Measurements from ENCODE around the gene SLC35G4. TPM values are rescaled to one million over a fixed set of nuclear protein-coding genes. Genes with fewer than 3 reads are reported as not detected.

The SLC35G4 gene
- total RNA-seq, 1 experiment from 2014 or later: not detected

DNA sequence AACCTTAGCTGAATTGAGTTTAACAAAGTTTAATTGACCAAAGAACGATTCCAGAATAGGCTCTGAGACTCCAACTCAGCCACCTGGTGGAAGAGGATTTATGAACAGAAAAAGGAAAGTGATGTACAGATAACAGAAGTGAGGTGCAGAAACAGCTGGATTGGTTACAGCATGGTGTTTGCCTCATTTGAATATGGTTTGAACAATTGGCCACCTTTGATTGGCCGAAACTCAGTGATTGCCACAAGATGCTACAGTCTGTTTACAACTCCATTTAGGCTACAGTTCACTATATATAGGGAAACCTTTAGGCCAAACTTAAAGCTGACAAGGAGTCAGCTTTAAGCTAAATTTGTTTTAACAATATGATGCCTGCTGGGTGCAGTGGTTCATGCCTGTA is 28.1 kb upstream of the SLC35G4 start:
- Histone ChIP-seq H3K9me3 (no peaks in the 10 kb centered on the region), H3K36me3 (ENCODE audit: control insufficient read depth, insufficient read depth, low read length) (no peaks in the 10 kb centered on the region), H3K27me3 (replicated peaks; ENCODE audit: control insufficient read depth, insufficient read depth, low read length) (no peaks in the 10 kb centered on the region), H3K4me1 (no peaks in the 10 kb centered on the region), H3K4me3 (ENCODE audit: low read depth, low read length) (no peak overlapping the region)
- ChIA-PET POLR2A (no interaction called here), CTCF (no interaction called here)
- H3K27ac Mint-ChIP-seq (ENCODE audit: unreplicated experiment): no peak overlapping the region
- intact Hi-C loops (cut with micrococcal nuclease; ENCODE audit: unreplicated experiment): no loop called here
- H3K4me1 Mint-ChIP-seq (ENCODE audit: low read depth, unreplicated experiment): no peaks in the 10 kb centered on the region
- TF ChIP-seq, protein P1, sequence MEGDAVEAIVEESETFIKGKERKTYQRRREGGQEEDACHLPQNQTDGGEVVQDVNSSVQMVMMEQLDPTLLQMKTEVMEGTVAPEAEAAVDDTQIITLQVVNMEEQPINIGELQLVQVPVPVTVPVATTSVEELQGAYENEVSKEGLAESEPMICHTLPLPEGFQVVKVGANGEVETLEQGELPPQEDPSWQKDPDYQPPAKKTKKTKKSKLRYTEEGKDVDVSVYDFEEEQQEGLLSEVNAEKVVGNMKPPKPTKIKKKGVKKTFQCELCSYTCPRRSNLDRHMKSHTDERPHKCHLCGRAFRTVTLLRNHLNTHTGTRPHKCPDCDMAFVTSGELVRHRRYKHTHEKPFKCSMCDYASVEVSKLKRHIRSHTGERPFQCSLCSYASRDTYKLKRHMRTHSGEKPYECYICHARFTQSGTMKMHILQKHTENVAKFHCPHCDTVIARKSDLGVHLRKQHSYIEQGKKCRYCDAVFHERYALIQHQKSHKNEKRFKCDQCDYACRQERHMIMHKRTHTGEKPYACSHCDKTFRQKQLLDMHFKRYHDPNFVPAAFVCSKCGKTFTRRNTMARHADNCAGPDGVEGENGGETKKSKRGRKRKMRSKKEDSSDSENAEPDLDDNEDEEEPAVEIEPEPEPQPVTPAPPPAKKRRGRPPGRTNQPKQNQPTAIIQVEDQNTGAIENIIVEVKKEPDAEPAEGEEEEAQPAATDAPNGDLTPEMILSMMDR (IDR thresholded peaks at IDR 0.05; ENCODE audit: insufficient read depth in 1 of 2, low read depth in 1 of 2, low read length in 1 of 2, severe bottlenecking in 1 of 2, unreplicated experiment in 1 of 2): no peak
- H3K36me3 Mint-ChIP-seq (ENCODE audit: insufficient read depth, unreplicated experiment): no peaks in the 10 kb centered on the region
- no peaks in the 10 kb centered on the region for H3K9me3 Mint-ChIP-seq (ENCODE audit: unreplicated experiment)
- BruUV-seq (replicated peaks): no TSS peak
- no peak for DNase-seq
- no peak overlapping the region for H3K4me3 Mint-ChIP-seq (ENCODE audit: unreplicated experiment)
- no peaks in the 10 kb centered on the region for H3K27me3 Mint-ChIP-seq (ENCODE audit: insufficient read depth, unreplicated experiment)

DNA sequence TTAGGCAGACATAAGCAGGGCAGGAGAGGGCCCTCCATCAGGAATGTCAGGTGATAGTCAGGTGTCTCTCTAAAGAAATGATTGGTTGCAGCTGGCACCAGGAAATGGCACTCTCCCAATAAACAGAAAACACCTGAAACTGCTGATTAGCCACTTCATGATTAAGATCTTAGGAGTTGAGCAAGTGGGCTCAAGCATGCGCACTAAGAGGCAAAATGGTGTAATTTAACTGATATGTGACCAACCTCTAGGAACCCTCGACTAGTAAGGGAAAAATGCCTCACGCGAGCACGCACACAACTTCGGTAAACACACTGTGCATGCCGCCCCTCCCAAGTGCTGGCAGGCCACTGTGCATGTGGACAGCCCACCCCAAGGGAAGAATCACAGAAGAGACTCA is 23.8 kb upstream of the SLC35G4 start:
- no peaks in the 10 kb centered on the region for H3K36me3 Mint-ChIP-seq (ENCODE audit: insufficient read depth, unreplicated experiment)
- Histone ChIP-seq H3K36me3 (ENCODE audit: control insufficient read depth, insufficient read depth, low read length) (no peaks in the 10 kb centered on the region), H3K4me1 (no peaks in the 10 kb centered on the region), H3K9me3 (0 out of 2 replicates have a peak, but pooled peaks cover 3% of the 10 kb centered on the region), H3K27me3 (replicated peaks; ENCODE audit: control insufficient read depth, insufficient read depth, low read length) (no peaks in the 10 kb centered on the region), H3K4me3 (ENCODE audit: low read depth, low read length) (no peak overlapping the region)
- H3K27ac Mint-ChIP-seq (ENCODE audit: unreplicated experiment): no peak overlapping the region
- no peak overlapping the region for H3K4me3 Mint-ChIP-seq (ENCODE audit: unreplicated experiment)
- no peaks in the 10 kb centered on the region for H3K9me3 Mint-ChIP-seq (ENCODE audit: unreplicated experiment)
- TF ChIP-seq, protein P1 (IDR thresholded peaks at IDR 0.05; ENCODE audit: insufficient read depth in 1 of 2, low read depth in 1 of 2, low read length in 1 of 2, severe bottlenecking in 1 of 2, unreplicated experiment in 1 of 2): no peak
- intact Hi-C loops (cut with micrococcal nuclease; ENCODE audit: unreplicated experiment): no loop called here
- ChIA-PET POLR2A (no interaction called here), CTCF (no interaction called here)
- H3K4me1 Mint-ChIP-seq (ENCODE audit: low read depth, unreplicated experiment): no peaks in the 10 kb centered on the region
- no peak for DNase-seq
- no TSS peak for BruUV-seq (replicated peaks)
- H3K27me3 Mint-ChIP-seq (ENCODE audit: insufficient read depth, unreplicated experiment): peaks cover 3% of the 10 kb centered on the region

DNA sequence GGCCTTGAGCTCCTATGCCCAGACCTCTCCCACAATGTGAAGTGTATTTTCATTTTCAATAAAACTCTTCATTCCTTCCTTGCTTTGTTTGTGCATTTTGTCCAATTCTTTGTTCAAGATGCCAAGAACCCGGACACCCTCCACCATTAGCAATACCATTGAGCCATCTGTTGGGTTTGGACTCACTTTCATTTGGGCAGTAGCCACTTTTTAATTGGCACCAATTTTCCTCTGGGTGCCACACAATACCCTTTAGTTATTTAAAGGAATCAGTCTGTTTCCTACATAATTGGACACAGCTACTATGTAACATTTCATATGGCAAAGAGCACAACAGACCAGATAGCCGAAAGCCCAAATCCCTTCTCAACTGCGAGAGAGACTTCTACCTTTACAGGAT is 22.5 kb upstream of the SLC35G4 start:
- ChIA-PET POLR2A (no interaction called here), CTCF (no interaction called here)
- Mint-ChIP-seq H3K27ac (ENCODE audit: unreplicated experiment) (no peak overlapping the region), H3K4me3 (ENCODE audit: unreplicated experiment) (no peak overlapping the region), H3K4me1 (ENCODE audit: low read depth, unreplicated experiment) (no peaks in the 10 kb centered on the region), H3K36me3 (ENCODE audit: insufficient read depth, unreplicated experiment) (no peaks in the 10 kb centered on the region), H3K27me3 (ENCODE audit: insufficient read depth, unreplicated experiment) (peaks cover 3% of the 10 kb centered on the region), H3K9me3 (ENCODE audit: unreplicated experiment) (no peaks in the 10 kb centered on the region)
- no peaks in the 10 kb centered on the region for H3K36me3 ChIP-seq (ENCODE audit: control insufficient read depth, insufficient read depth, low read length)
- intact Hi-C loops (cut with micrococcal nuclease; ENCODE audit: unreplicated experiment): no loop called here
- 0 out of 2 replicates have a peak, but pooled peaks cover 3% of the 10 kb centered on the region for H3K9me3 ChIP-seq
- H3K4me3 ChIP-seq (ENCODE audit: low read depth, low read length): no peak overlapping the region
- H3K27me3 ChIP-seq (replicated peaks; ENCODE audit: control insufficient read depth, insufficient read depth, low read length): no peaks in the 10 kb centered on the region
- no peak for DNase-seq
- no peaks in the 10 kb centered on the region for H3K4me1 ChIP-seq
- BruUV-seq (replicated peaks): no TSS peak
- TF ChIP-seq, protein P1 (IDR thresholded peaks at IDR 0.05; ENCODE audit: insufficient read depth in 1 of 2, low read depth in 1 of 2, low read length in 1 of 2, severe bottlenecking in 1 of 2, unreplicated experiment in 1 of 2): no peak
